Measurements from ENCODE around the gene PRKCA.
A peak's percentile ranks its signal among the peaks of the same experiment; 100 is the strongest.

Gene PRKCA

GRCh38 chr17:66506641-66507040 is 204.2 kb downstream of the PRKCA start:
- TF ChIP-seq SIN3A (IDR thresholded peaks at IDR 0.05; ENCODE audit: borderline replicate concordance, insufficient read depth, low read length) (no peak), TAF1 (IDR thresholded peaks at IDR 0.05; ENCODE audit: borderline replicate concordance, insufficient read depth, low read length) (no peak), POLR2AphosphoS5 (IDR thresholded peaks at IDR 0.05; ENCODE audit: low read depth, low read length) (no peak), FOXP2 (optimal IDR thresholded peaks at IDR 0.05; ENCODE audit: borderline replicate concordance, extremely low read depth, extremely low read length, insufficient read depth) (no peak)
- TF ChIP-seq, protein P1, sequence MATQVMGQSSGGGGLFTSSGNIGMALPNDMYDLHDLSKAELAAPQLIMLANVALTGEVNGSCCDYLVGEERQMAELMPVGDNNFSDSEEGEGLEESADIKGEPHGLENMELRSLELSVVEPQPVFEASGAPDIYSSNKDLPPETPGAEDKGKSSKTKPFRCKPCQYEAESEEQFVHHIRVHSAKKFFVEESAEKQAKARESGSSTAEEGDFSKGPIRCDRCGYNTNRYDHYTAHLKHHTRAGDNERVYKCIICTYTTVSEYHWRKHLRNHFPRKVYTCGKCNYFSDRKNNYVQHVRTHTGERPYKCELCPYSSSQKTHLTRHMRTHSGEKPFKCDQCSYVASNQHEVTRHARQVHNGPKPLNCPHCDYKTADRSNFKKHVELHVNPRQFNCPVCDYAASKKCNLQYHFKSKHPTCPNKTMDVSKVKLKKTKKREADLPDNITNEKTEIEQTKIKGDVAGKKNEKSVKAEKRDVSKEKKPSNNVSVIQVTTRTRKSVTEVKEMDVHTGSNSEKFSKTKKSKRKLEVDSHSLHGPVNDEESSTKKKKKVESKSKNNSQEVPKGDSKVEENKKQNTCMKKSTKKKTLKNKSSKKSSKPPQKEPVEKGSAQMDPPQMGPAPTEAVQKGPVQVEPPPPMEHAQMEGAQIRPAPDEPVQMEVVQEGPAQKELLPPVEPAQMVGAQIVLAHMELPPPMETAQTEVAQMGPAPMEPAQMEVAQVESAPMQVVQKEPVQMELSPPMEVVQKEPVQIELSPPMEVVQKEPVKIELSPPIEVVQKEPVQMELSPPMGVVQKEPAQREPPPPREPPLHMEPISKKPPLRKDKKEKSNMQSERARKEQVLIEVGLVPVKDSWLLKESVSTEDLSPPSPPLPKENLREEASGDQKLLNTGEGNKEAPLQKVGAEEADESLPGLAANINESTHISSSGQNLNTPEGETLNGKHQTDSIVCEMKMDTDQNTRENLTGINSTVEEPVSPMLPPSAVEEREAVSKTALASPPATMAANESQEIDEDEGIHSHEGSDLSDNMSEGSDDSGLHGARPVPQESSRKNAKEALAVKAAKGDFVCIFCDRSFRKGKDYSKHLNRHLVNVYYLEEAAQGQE (IDR thresholded peaks at IDR 0.05; ENCODE audit: insufficient read depth in 1 of 2, low read depth in 2 of 2, low read length in 2 of 2), result no peak

DNA sequence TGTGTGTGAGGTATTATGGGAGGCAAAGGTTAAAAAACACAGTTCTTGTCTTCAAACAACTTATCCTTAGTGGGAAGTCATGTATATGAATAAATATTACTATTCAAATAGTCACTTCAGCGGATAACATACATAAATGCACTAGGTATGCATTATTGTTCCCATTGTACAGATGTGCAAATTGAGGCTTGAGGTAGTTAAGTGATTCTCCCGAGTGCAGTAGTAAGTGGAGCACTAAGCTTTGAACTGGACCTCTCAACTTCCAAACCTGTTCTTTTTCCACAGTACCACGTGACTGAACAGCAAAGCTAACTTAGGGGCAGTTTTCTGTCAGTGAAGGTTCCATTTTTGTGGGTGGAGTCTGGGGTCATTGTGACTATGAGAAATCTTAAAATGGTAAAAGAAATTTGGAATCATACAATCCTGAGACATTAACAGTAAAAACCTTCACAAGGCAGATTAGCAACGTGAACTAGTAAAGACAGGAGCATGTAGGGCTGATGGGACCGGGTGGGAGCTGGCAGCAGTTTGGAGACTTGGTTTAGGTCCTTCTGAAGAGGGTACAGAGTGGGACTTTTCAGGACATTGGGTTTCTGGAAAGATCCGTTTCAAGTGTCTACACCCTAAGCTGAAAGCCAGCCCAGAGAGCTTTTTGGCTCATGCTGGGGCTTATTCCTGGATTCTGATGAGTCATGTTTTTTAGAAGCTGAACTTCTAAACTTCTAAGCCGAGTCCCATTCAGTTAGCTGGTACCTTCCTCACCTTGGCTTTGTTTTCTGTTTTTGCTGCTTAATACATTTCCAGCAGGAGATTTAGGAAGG is 204.9 kb downstream of the PRKCA start:
- no peak for TF ChIP-seq TAF1 (IDR thresholded peaks at IDR 0.05; ENCODE audit: borderline replicate concordance, insufficient read depth, low read length)
- TF ChIP-seq POLR2AphosphoS5 (IDR thresholded peaks at IDR 0.05; ENCODE audit: low read depth, low read length), result no peak
- no peak for TF ChIP-seq FOXP2 (optimal IDR thresholded peaks at IDR 0.05; ENCODE audit: borderline replicate concordance, extremely low read depth, extremely low read length, insufficient read depth)
- TF ChIP-seq, protein P1 (IDR thresholded peaks at IDR 0.05; ENCODE audit: insufficient read depth in 1 of 2, low read depth in 2 of 2, low read length in 2 of 2), result no peak
- no peak for TF ChIP-seq SIN3A (IDR thresholded peaks at IDR 0.05; ENCODE audit: borderline replicate concordance, insufficient read depth, low read length)

DNA sequence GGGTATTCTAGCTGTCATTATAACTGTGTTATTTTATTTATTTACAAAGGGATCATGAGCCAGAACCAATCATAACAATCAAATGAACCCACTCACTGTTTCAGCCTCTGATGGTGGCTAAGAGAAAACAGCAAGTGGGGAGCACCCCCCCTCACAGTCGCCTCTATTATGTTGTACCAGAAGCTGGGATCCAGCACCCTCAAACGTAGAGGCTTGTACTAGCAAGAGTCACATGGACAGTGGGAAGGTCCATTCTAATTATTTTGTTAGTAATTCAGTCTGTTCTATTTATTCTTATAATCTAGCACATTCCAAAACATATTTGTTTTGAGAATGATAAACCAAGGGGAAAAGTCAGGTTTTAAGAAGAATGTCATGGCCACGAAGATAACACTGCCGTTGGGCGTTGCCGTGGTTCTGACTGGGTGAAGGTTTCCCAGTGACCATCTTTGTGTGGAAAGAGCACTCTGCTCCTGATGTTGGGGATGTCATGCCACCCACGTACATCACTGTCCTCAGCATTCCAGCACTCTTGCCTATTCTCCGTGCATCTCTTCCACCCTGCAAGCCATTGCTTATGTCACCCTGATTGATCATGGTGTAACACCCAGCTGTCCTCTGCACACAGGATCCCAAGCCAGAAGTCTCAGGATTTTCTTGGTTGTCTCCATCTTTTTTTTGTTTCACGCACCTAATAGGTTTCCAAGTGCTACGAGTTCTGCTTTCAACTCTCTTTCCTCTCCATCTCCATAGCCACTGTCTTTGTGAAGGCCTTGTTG is 205.8 kb downstream of the PRKCA start:
- TF ChIP-seq FOXP2 (optimal IDR thresholded peaks at IDR 0.05; ENCODE audit: borderline replicate concordance, extremely low read depth, extremely low read length, insufficient read depth), result no peak
- TF ChIP-seq POLR2AphosphoS5 (IDR thresholded peaks at IDR 0.05; ENCODE audit: low read depth, low read length), result no peak
- no peak for TF ChIP-seq TAF1 (IDR thresholded peaks at IDR 0.05; ENCODE audit: borderline replicate concordance, insufficient read depth, low read length)
- TF ChIP-seq, protein P1 (IDR thresholded peaks at IDR 0.05; ENCODE audit: insufficient read depth in 1 of 2, low read depth in 2 of 2, low read length in 2 of 2), result no peak
- TF ChIP-seq SIN3A (IDR thresholded peaks at IDR 0.05; ENCODE audit: borderline replicate concordance, insufficient read depth, low read length), result no peak

GRCh38 chr17:66508896-66509844 is 206.8 kb downstream of the PRKCA start:
- TF ChIP-seq SIN3A (IDR thresholded peaks at IDR 0.05; ENCODE audit: borderline replicate concordance, insufficient read depth, low read length) (peak; percentile 31; the same call in 1 of the 2 replicates), TAF1 (IDR thresholded peaks at IDR 0.05; ENCODE audit: borderline replicate concordance, insufficient read depth, low read length) (no peak), FOXP2 (optimal IDR thresholded peaks at IDR 0.05; ENCODE audit: borderline replicate concordance, extremely low read depth, extremely low read length, insufficient read depth) (no peak), POLR2AphosphoS5 (IDR thresholded peaks at IDR 0.05; ENCODE audit: low read depth, low read length) (no peak)
- TF ChIP-seq, protein P1 (IDR thresholded peaks at IDR 0.05; ENCODE audit: insufficient read depth in 1 of 2, low read depth in 2 of 2, low read length in 2 of 2), result no peak
